Ectodermal cell (in vitro differentiated cells): Measurements from ENCODE around the gene INPP5A.

Experiments
- H3K27ac ChIP-seq: 2 replicates; pipeline ENCODE4 v1.7.0; 2013; ENCODE audit warnings: mild to moderate bottlenecking, low read depth, low read length; ENCODE audit not compliant: insufficient read depth, poor library complexity, severe bottlenecking
- H3K27me3 ChIP-seq: 2 replicates; pipeline ENCODE4 v1.7.0; 2013; ENCODE audit warnings: mild to moderate bottlenecking, low read length; ENCODE audit not compliant: insufficient read depth, control insufficient read depth, poor library complexity, severe bottlenecking
- H3K36me3 ChIP-seq: one replicate; pipeline ENCODE4 v1.7.0; 2013; ENCODE audit warnings: low read length; ENCODE audit not compliant: control insufficient read depth, insufficient read depth
- H3K4me1 ChIP-seq: one replicate; pipeline ENCODE4 v1.7.0; 2013; ENCODE audit warnings: low read length; ENCODE audit not compliant: control insufficient read depth, insufficient read depth
- H3K4me3 ChIP-seq: 2 replicates; pipeline ENCODE4 v1.7.0; 2013; ENCODE audit warnings: low read depth, low read length, control low read depth; ENCODE audit not compliant: insufficient read depth
- H3K9me3 ChIP-seq: 2 replicates; pipeline ENCODE4 v1.7.0; 2013; ENCODE audit warnings: mild to moderate bottlenecking, low read length, moderate library complexity; ENCODE audit not compliant: control insufficient read depth
- WGBS, 2 experiments: methylation state at CpG; one replicate each; pipeline ENCODE4 v1.1.7; 2013; ENCODE audit warnings: missing lambda C conversion rate in 2 of 2; 5-methylcytosine and 5-hydroxymethylcytosine counted together

Gene INPP5A

DNA sequence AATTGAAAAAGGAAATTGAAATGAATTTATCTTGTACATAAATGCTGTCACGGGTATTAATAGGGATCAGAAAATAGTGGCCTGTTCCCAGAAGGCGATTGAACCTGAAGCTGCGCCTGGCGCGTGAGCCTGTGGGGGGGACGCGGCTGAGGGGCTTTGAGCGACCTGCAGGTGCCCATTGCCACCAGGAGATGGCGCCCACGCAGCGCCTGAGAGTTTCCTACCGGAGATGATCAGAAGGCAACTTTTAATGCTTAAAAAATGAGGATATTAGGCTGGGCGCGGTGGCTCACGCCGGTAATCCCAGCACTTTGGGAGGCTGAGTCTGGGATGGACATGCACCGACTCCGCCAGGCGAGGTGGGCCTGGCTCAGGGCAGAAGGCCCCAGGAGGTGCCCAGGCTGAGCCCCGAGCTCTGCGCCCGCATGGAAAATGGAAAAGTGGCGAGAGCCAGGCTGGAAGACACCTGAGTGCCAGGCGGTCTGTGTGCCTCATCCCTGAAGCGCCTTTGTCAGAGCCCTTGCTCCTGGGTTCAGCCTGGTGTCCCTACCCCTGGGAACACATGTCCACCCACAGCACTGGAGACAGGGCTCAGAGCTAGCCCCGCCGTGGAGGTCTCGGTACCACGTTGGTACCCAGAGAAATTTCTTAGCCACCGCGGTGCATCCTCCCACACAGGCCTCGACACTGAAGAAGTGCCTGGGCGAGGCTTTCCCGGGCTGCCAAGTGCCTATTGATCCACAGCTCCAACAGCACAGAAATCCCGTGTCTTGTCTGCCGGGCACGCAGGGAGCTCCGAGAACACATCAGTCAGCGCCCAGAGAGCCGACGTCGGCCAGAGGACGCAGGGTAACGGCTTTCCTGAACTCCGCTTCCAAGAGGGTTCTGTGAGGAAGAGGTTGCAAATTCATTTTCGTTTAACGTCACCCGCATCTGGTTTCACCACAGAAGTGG lies 117.4 kb downstream of the INPP5A start:
- WGBS, 2 experiments, result 67 to 68% methylated on average over 48 of the region's 48 CpGs

GRCh38 chr10:132655735-132656134 lies 118.1 kb downstream of the INPP5A start:
- no peaks in the 10 kb centered on the region for H3K27me3 ChIP-seq
- H3K36me3 ChIP-seq, result no peaks in the 10 kb centered on the region
- WGBS, 2 experiments, result 91 to 94% methylated on average over 8 of the region's 8 CpGs
- no peak overlapping the region for H3K27ac ChIP-seq
- H3K4me1 ChIP-seq, result no peaks in the 10 kb centered on the region
- H3K4me3 ChIP-seq, result no peak overlapping the region
- H3K9me3 ChIP-seq, result no peaks in the 10 kb centered on the region

More for the DNA sequence above, 117.4 kb downstream of the INPP5A start:
- Histone ChIP-seq H3K4me3 (no peak overlapping the region), H3K27ac (no peak overlapping the region), H3K9me3 (no peaks in the 10 kb centered on the region), H3K36me3 (no peaks in the 10 kb centered on the region), H3K4me1 (no peaks in the 10 kb centered on the region), H3K27me3 (no peaks in the 10 kb centered on the region)

DNA sequence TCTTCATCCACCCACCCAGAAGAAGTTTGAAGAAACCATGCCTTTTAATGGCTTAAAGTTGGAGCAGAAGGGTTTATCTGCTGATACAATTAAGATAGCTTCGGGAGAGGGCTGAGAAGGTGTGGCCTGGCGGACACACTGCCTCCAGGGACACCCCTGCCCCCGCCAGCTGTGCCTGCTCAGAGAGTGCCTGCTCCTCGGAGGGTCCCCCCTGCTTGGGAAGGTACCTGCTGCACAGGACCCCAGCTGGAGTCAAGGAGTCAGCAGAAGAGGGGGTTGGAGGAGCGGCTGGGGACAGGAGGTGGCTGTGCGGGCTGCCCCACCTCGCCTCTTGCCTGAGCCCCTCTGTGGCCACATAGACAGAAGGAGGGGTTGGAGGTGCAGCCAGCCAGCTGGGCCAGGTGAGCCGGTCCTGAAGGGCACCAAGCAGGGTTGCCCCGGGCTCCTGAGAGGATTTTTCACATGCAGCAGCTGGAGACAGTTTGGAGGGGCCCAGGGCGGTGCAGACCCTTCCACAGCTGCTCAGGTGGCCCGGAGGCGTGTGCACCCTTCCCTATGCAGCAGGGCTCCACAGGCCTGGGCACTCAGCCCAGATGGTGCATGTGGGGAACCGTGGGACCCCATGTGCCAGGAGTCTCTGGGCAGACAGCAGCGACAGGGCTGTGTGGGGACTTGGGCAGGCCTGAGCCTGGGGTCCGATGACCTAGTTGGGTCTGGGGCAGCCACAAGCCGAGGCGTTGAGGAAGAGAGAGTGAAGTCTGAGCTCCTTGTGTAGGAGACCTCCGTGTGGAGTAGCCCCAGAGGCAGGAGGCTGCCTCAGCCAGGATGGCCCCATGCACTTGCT lies 118.9 kb downstream of the INPP5A start:
- H3K27me3 ChIP-seq, result no peaks in the 10 kb centered on the region
- H3K4me1 ChIP-seq, result no peaks in the 10 kb centered on the region
- H3K27ac ChIP-seq, result no peak overlapping the region
- H3K4me3 ChIP-seq, result no peak overlapping the region
- H3K9me3 ChIP-seq, result no peaks in the 10 kb centered on the region
- 88 to 89% methylated on average over 18 of the region's 18 CpGs for WGBS, 2 experiments
- no peaks in the 10 kb centered on the region for H3K36me3 ChIP-seq

DNA sequence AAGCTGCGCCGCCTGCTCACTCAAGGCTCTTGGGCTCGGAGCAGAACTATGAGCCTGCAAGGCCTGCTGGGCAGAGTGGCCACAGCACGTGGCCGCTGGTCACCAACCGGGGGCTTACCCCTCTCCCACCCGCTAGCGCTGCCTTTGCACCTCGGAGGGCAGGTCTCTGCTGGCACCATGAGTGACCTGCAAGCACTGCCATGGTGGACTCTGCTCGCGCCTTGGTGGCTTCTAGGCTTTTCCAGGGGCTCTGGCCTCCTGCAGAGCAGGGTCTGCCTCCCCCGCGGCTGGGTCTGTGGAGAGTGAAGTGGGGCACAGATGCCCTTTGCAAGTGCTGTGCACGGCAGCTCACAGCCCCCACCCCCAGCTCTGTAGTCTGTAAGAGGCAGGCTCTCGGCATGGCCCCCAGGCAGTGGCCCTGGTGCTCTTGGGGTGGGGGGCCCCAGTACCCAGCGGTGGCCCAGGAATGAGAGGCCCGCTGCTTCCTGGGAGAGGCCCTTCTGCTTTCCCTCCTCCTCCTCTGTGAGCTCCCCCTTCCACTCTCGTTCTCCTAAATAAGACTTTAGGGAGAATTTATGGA lies 119.6 kb downstream of the INPP5A start:
- Histone ChIP-seq H3K36me3 (no peaks in the 10 kb centered on the region), H3K4me1 (no peaks in the 10 kb centered on the region), H3K27me3 (no peaks in the 10 kb centered on the region), H3K4me3 (no peak overlapping the region), H3K27ac (no peak overlapping the region), H3K9me3 (no peaks in the 10 kb centered on the region)
- 91 to 93% methylated on average over 17 to 18 of the region's 18 CpGs for WGBS, 2 experiments

DNA sequence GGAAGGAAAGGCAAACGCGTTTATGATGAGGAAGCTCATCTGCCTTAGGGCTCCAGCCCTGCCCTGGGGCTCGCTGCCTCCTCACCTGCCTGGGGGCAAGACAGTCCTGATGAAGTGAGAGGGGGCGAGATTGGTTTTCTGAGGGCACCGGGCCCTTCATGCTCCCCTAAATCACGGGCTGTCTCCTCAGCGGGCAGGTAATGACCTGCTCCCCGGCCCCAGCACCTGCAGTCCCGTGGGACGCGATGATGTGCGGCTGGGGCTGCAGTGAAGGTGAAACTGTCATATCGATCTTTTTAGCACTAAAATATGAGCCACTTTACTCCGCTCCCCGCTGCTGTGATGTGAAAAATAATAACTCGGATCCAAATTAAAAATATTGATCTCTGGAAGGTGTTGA lies 120.2 kb downstream of the INPP5A start:
- Histone ChIP-seq H3K4me3 (no peak overlapping the region), H3K27ac (no peak overlapping the region), H3K27me3 (no peaks in the 10 kb centered on the region), H3K36me3 (no peaks in the 10 kb centered on the region), H3K4me1 (no peaks in the 10 kb centered on the region), H3K9me3 (no peaks in the 10 kb centered on the region)
- whole genome bisulfite sequencing, 2 experiments, result 94 to 96% methylated on average over 16 of the region's 16 CpGs

GRCh38 chr10:132658546-132659205 lies 121.1 kb downstream of the INPP5A start:
- H3K36me3 ChIP-seq, result no peaks in the 10 kb centered on the region
- no peak overlapping the region for H3K4me3 ChIP-seq

DNA sequence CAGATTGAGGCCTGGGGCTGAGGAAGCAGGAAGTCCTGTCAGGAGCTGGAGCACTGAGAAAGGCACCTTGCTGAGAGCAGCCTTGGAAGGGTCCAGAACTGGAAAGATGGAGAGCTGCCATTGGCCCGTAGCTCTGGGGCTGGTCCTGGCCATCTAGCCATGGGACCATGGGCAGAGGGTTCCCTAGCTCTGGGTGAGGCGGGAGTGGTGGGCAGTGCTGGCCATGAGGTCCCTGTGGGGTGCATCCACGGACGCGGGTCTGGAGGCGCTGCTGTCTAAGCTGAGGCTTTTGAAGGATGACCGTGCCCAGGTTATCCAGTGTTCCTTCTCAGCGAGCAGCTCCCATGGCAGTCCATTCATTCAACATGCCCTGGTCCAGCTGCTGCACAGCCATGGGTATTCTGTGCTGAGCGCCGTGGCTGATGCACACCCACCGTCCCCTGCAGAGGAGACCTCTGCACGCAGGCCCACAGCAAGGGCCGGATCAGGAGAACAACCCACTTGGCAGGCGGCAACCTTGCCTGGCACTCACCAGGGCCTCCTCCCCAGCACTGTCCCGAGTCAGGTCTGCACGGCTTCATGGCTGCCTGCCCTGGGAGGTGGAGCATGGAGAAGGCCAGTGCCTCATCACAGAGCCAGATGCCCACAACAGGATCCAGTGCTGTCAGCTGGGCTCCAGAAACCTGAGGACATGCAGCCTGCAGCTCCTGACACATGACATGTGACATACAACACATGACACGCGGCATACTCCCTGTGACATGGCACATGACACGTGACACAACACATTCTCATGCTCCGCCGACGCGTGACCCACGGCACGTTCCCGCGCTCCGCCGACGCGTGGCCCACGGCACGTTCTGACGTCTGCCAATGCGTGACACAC lies 121.9 kb downstream of the INPP5A start:
- Histone ChIP-seq H3K9me3 (no peaks in the 10 kb centered on the region), H3K4me3 (no peak overlapping the region), H3K36me3 (no peaks in the 10 kb centered on the region), H3K27me3 (no peaks in the 10 kb centered on the region), H3K4me1 (no peaks in the 10 kb centered on the region), H3K27ac (no peak overlapping the region)
- 96% methylated on average over 35 of the region's 35 CpGs for WGBS, 2 experiments

More at GRCh38 chr10:132658546-132659205, 121.1 kb downstream of the INPP5A start:
- no peaks in the 10 kb centered on the region for H3K9me3 ChIP-seq
- no peaks in the 10 kb centered on the region for H3K27me3 ChIP-seq
- 94 to 96% methylated on average over 30 of the region's 30 CpGs for WGBS, 2 experiments
- no peak overlapping the region for H3K27ac ChIP-seq
- no peaks in the 10 kb centered on the region for H3K4me1 ChIP-seq

DNA sequence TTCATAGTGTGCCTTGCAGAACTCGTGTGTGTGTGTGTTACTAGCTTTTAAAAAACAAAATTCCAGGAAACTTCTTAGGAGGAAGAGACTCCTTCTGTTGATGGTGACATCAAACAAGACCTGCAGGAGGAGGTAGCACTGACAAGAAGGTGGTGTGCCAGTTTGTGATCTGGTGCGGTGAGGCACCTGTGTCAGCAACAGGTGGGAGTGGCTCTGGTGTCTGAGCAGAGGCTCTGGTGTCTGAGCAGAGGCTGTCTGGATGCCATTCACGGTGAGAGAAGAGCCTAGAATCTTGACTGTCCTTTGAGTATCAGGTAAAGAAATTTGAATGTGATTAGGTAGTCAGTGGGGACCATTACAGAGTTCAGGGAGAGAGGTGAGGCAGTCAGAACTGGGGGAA lies 122.8 kb downstream of the INPP5A start:
- Histone ChIP-seq H3K27ac (no peak overlapping the region), H3K4me1 (no peaks in the 10 kb centered on the region), H3K4me3 (no peak overlapping the region), H3K9me3 (no peaks in the 10 kb centered on the region), H3K36me3 (no peaks in the 10 kb centered on the region), H3K27me3 (no peaks in the 10 kb centered on the region)
- 90 to 92% methylated on average over 3 of the region's 3 CpGs for WGBS, 2 experiments
